Measurements from ENCODE around the gene MEIOSIN. TPM values are rescaled to one million over a fixed set of nuclear protein-coding genes. Genes with fewer than 3 reads are reported as not detected.

The MEIOSIN gene
- total and polyA plus RNA-seq, 2 of the 13 experiments (the other 11 are each of a cell fraction or from before 2014, with no cell fraction given), result not detected

DNA sequence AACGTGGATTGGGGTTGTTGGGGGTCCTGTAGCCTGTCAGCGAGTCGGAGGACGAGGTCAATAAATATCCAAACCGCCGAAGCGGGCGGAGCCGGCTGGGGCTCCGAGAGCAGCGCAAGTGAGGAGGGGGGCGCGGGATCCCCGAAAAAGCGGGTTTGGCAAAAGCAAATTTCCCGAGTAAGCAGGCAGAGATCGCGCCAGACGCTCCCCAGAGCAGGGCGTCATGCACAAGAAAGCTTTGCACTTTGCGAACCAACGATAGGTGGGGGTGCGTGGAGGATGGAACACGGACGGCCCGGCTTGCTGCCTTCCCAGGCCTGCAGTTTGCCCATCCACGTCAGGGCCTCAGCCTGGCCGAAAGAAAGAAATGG, 36.6 kb downstream of the MEIOSIN start (continued):
- TF ChIP-seq PAWR (CRISPR knock-in tag; IDR thresholded peaks at IDR 0.05; ENCODE audit: borderline replicate concordance), result no peak
- TF ChIP-seq CREB1 (IDR thresholded peaks at IDR 0.05), result no peak
- no peak for TF ChIP-seq CREB1 (CRISPR knock-in tag; IDR thresholded peaks at IDR 0.05)
- TF ChIP-seq MAFG (CRISPR knock-in tag; IDR thresholded peaks at IDR 0.05), result no peak
- TF ChIP-seq, protein P1, sequence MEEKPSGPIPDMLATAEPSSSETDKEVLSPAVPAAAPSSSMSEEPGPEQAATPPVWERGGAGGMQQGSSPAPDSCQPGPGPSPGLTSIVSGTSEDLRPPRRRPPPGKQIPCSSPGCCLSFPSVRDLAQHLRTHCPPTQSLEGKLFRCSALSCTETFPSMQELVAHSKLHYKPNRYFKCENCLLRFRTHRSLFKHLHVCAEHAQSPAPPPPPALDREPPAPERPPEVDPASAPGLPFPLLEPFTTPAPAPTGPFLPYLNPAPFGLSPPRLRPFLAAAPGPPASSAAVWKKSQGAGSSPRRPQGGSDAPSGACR (CRISPR knock-in tag; IDR thresholded peaks at IDR 0.05), result no peak
- TF ChIP-seq MEF2D (CRISPR knock-in tag; IDR thresholded peaks at IDR 0.05), result 0 out of 2 replicates have a peak, but pooled peaks have one; percentile 25
- no peak; the same call in 1 of the 2 replicates for TF ChIP-seq ZNF446 (CRISPR knock-in tag; IDR thresholded peaks at IDR 0.05)
- no peak for TF ChIP-seq ZKSCAN5 (CRISPR knock-in tag; IDR thresholded peaks at IDR 0.05)
- TF ChIP-seq, protein P2, sequence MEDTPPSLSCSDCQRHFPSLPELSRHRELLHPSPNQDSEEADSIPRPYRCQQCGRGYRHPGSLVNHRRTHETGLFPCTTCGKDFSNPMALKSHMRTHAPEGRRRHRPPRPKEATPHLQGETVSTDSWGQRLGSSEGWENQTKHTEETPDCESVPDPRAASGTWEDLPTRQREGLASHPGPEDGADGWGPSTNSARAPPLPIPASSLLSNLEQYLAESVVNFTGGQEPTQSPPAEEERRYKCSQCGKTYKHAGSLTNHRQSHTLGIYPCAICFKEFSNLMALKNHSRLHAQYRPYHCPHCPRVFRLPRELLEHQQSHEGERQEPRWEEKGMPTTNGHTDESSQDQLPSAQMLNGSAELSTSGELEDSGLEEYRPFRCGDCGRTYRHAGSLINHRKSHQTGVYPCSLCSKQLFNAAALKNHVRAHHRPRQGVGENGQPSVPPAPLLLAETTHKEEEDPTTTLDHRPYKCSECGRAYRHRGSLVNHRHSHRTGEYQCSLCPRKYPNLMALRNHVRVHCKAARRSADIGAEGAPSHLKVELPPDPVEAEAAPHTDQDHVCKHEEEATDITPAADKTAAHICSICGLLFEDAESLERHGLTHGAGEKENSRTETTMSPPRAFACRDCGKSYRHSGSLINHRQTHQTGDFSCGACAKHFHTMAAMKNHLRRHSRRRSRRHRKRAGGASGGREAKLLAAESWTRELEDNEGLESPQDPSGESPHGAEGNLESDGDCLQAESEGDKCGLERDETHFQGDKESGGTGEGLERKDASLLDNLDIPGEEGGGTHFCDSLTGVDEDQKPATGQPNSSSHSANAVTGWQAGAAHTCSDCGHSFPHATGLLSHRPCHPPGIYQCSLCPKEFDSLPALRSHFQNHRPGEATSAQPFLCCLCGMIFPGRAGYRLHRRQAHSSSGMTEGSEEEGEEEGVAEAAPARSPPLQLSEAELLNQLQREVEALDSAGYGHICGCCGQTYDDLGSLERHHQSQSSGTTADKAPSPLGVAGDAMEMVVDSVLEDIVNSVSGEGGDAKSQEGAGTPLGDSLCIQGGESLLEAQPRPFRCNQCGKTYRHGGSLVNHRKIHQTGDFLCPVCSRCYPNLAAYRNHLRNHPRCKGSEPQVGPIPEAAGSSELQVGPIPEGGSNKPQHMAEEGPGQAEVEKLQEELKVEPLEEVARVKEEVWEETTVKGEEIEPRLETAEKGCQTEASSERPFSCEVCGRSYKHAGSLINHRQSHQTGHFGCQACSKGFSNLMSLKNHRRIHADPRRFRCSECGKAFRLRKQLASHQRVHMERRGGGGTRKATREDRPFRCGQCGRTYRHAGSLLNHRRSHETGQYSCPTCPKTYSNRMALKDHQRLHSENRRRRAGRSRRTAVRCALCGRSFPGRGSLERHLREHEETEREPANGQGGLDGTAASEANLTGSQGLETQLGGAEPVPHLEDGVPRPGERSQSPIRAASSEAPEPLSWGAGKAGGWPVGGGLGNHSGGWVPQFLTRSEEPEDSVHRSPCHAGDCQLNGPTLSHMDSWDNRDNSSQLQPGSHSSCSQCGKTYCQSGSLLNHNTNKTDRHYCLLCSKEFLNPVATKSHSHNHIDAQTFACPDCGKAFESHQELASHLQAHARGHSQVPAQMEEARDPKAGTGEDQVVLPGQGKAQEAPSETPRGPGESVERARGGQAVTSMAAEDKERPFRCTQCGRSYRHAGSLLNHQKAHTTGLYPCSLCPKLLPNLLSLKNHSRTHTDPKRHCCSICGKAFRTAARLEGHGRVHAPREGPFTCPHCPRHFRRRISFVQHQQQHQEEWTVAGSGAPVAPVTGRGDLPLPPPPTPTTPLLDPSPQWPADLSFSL (CRISPR knock-in tag; IDR thresholded peaks at IDR 0.05), result 0 out of 2 replicates have a peak, but pooled peaks have one; percentile 18
- peak; percentile 11; the same call in 1 of the 2 replicates for TF ChIP-seq RBAK (CRISPR knock-in tag; IDR thresholded peaks at IDR 0.05)
- TF ChIP-seq, protein P3, sequence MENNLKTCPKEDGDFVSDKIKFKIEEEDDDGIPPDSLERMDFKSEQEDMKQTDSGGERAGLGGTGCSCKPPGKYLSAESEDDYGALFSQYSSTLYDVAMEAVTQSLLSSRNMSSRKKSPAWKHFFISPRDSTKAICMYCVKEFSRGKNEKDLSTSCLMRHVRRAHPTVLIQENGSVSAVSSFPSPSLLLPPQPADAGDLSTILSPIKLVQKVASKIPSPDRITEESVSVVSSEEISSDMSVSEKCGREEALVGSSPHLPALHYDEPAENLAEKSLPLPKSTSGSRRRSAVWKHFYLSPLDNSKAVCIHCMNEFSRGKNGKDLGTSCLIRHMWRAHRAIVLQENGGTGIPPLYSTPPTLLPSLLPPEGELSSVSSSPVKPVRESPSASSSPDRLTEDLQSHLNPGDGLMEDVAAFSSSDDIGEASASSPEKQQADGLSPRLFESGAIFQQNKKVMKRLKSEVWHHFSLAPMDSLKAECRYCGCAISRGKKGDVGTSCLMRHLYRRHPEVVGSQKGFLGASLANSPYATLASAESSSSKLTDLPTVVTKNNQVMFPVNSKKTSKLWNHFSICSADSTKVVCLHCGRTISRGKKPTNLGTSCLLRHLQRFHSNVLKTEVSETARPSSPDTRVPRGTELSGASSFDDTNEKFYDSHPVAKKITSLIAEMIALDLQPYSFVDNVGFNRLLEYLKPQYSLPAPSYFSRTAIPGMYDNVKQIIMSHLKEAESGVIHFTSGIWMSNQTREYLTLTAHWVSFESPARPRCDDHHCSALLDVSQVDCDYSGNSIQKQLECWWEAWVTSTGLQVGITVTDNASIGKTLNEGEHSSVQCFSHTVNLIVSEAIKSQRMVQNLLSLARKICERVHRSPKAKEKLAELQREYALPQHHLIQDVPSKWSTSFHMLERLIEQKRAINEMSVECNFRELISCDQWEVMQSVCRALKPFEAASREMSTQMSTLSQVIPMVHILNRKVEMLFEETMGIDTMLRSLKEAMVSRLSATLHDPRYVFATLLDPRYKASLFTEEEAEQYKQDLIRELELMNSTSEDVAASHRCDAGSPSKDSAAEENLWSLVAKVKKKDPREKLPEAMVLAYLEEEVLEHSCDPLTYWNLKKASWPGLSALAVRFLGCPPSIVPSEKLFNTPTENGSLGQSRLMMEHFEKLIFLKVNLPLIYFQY (CRISPR knock-in tag; IDR thresholded peaks at IDR 0.05; ENCODE audit: borderline replicate concordance), result no peak

Measured in HepG2 (cell line).